Measurements from ENCODE around the gene C19orf73. TPM values are rescaled to one million over a fixed set of nuclear protein-coding genes. Genes with fewer than 3 reads are reported as not detected.

Gene C19orf73
- total RNA-seq, 1 donor: 3.5 TPM

DNA sequence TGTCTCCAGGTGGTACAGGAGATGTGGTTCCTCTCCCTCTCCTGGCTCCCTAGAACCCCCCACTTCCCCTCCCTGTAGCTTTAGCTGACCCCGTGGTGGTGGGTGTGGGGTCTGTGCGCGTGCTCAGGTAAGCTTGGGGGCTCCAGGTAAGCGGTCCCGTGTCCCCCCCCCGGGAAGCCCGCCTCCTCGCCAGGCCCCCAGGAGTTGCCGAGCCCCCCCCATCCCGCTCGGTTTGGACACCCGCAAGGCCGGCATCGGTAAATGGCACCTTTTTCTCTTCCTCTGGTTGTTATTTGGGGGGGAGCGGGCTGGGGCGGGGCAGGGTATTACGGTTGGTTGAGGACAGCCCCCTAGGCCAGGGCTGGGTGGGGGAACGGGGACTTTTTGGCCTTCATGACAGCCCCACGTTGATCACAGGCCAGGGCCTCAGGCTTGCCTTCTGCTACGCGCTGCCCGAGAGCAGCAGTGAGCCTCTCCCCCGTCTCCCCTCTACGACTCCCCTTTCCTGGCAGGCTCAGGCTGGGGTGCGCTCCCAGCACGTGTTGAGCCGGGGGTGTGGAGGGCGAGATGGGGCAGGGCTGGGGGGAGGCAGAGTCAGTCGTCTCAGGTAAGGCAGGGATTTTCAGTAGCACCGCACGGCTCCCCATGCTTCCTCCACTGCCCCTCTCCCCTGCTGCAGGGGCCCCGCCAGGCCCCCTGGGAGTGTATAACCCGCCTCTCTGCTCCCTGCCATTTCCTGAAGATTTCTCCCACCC lies 15.4 kb downstream of the C19orf73 start:
- Histone ChIP-seq H3K4me3 (ENCODE audit: low read length) (no peak overlapping the region), H3K27me3 (ENCODE audit: insufficient read depth, low read length) (no peaks in the 10 kb centered on the region), H3K4me1 (ENCODE audit: insufficient read depth, low read length) (no peaks in the 10 kb centered on the region), H3K9me3 (ENCODE audit: low read depth, low read length) (no peaks in the 10 kb centered on the region)

DNA sequence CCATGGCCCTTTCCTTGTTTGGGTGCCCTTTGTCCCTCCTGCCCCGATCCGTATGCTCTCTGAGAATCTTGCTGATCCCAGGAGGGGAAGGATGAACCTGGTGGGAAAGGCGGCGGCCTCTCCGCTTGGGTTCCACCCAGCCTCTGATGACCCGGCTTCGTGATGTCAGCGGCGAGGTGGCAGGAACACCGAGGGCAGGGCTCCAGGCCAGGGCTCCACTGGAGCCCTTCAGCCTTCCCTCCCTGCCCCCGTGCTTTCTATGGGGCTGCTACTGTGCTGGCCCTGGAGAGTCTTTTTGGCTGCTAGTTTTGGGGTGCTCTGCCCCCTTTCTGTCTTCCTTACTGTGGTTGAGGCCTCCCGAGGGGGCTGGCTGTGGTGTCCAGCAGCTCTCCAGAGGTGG lies 16.6 kb downstream of the C19orf73 start:
- H3K9me3 ChIP-seq (ENCODE audit: low read depth, low read length): no peaks in the 10 kb centered on the region
- no peaks in the 10 kb centered on the region for H3K27me3 ChIP-seq (ENCODE audit: insufficient read depth, low read length)
- no peak overlapping the region for H3K4me3 ChIP-seq (ENCODE audit: low read length)
- no peaks in the 10 kb centered on the region for H3K4me1 ChIP-seq (ENCODE audit: insufficient read depth, low read length)

DNA sequence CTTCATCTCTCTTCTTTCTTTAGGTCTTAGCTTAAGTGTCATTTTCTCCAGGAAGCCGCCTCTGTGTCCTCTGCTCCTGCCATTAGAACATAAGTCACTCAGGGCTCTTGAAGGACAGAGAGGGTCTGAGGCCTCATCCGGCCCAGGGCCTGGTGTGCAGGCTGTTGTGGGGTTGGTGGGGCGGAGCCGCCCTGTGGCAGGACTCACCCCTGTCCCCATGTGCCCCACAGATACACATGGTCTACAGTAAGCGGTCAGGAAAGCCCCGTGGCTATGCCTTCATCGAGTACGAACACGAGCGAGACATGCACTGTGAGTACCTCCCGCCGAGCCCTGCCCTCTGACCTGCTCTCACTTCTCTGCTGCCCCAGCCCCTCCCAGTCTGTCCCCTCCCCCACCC lies 17.8 kb downstream of the C19orf73 start:
- Histone ChIP-seq H3K4me1 (ENCODE audit: insufficient read depth, low read length) (no peaks in the 10 kb centered on the region), H3K27me3 (ENCODE audit: insufficient read depth, low read length) (no peaks in the 10 kb centered on the region), H3K9me3 (ENCODE audit: low read depth, low read length) (no peaks in the 10 kb centered on the region), H3K4me3 (ENCODE audit: low read length) (no peak overlapping the region)

DNA sequence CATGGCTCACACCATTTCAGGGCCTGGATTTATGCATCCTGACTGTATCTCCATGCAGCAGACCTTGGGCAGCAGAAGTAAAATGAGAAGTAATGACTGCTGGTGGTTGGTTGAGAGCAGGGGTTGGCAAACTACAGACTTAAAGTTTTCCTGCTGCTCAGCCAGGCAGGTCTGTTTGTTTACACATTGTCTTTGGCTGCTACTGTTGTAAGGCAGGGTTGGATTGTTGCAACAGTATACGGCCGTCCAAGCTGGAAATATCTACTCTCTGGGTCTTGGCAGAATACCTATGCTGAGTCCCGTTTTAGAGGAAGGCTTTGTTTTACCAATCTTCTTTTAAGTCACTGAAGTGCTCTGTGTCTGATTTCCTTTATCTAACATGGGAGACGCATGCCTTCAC lies 20.1 kb downstream of the C19orf73 start:
- no peaks in the 10 kb centered on the region for H3K4me1 ChIP-seq (ENCODE audit: insufficient read depth, low read length)
- no peak overlapping the region for H3K4me3 ChIP-seq (ENCODE audit: low read length)
- no peaks in the 10 kb centered on the region for H3K9me3 ChIP-seq (ENCODE audit: low read depth, low read length)
- no peaks in the 10 kb centered on the region for H3K27me3 ChIP-seq (ENCODE audit: insufficient read depth, low read length)

DNA sequence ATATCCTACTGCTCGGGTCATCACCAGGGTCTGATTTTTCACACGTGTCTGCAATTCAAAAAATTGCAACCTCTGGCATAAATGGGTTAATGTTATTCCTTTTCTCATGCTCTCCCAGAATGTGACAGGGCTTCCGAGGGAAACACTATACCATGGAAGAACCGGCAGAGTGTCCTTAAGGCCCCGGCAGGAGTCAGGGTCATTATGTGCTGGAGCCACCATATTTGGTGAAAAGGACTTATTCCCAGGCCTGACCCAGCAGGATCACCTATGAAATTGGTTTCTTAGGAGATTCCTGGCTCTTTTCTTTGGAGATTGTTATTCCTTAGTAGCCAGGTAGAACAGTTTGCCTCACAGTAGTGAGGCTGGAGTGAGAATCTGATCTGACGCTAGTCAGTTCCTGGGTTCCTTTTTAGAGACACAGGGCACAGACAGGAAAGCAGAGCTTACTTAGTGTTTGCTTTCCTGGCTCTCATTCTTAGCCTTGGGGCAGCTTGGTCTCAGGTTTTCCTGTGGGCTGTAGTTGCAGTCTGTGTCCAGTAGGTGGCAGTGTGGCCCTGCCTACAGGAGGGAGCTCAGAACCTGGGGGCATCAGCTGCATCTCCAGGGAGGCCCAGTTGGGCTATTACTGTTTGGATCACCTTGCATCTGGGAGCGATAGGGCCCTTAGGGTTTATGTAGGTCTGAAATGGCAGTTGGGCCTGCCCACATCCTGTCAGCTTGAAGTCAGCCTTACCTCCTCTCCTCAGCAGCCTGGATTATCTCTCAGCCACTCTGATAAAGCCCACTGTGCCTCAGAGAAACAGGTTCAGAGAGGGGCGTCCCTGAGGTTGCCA lies 21.3 kb downstream of the C19orf73 start:
- Histone ChIP-seq H3K27me3 (ENCODE audit: insufficient read depth, low read length) (no peaks in the 10 kb centered on the region), H3K9me3 (ENCODE audit: low read depth, low read length) (no peaks in the 10 kb centered on the region), H3K4me1 (ENCODE audit: insufficient read depth, low read length) (no peaks in the 10 kb centered on the region), H3K4me3 (ENCODE audit: low read length) (no peak overlapping the region)

DNA sequence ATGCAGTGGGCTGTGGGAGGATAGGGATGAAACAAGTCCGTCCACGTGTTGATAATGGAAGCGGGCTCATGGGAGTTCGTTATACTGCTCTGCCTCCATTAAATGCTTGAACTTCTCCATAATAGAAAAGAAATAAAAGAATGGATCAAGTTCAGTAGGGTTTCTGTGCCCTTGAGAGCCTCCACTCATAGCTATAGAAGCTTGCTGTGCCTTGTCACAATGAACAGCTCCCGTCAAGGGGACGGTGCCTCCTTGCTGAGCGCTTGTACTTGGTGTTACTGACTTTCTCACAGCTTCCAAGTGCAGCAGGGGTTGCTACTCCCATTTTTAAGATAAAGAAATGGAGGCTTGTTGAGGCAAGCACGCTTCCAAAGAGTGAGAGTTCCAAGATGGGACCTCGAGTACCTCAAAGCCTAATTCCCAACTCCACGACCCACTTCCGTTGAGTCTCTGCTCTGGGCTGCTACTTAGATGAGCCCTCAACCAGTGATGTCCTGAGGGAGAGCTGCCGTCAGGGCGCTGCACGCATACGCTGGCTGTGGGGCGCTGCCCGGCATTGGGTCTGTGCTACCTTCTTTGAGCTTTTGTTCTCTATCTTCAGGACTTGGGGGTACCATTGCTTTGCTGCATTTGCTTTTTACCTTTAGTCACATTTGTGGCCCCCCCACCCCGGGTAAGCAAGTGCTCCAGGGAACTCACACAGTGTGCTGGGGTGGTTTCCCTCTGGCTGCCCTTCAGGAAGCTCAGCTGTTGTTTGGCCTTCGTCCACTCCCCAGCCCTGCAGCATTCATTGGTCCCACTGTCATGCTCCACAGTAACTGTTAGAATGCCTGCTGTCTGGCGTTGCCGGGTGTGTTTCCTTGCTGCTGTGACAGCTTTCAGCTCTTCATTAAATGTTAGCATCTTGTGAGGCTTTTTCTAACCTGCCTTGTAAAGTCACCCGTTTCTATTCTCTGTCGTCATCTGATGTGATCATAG lies 24.1 kb downstream of the C19orf73 start:
- Histone ChIP-seq H3K4me3 (ENCODE audit: low read length) (no peak overlapping the region), H3K4me1 (ENCODE audit: insufficient read depth, low read length) (no peaks in the 10 kb centered on the region), H3K9me3 (ENCODE audit: low read depth, low read length) (no peaks in the 10 kb centered on the region), H3K27me3 (ENCODE audit: insufficient read depth, low read length) (no peaks in the 10 kb centered on the region)

DNA sequence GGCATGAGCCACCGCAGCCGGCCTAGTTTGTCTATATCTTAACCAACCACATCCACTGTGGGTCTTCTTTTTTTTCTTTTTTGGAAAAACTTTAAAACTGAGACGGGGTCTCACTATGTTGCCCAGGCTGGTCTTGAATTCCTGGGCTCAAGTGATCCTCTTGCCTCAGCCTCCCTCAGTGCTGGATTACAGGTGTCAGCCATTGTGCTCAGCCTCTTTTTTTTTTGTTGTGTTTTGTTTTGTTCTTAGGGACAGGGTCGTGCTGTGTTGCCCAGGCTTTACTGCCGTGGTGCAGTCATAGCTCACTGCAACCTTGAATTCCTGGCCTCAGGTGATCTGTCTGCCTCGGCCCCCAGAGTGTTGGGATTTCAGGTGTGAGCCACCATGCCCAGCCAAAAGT lies 26.3 kb downstream of the C19orf73 start:
- peaks cover 6% of the 10 kb centered on the region for H3K4me1 ChIP-seq (ENCODE audit: insufficient read depth, low read length)
- H3K27me3 ChIP-seq (ENCODE audit: insufficient read depth, low read length): no peaks in the 10 kb centered on the region
- H3K9me3 ChIP-seq (ENCODE audit: low read depth, low read length): no peaks in the 10 kb centered on the region
- no peak overlapping the region for H3K4me3 ChIP-seq (ENCODE audit: low read length)

DNA sequence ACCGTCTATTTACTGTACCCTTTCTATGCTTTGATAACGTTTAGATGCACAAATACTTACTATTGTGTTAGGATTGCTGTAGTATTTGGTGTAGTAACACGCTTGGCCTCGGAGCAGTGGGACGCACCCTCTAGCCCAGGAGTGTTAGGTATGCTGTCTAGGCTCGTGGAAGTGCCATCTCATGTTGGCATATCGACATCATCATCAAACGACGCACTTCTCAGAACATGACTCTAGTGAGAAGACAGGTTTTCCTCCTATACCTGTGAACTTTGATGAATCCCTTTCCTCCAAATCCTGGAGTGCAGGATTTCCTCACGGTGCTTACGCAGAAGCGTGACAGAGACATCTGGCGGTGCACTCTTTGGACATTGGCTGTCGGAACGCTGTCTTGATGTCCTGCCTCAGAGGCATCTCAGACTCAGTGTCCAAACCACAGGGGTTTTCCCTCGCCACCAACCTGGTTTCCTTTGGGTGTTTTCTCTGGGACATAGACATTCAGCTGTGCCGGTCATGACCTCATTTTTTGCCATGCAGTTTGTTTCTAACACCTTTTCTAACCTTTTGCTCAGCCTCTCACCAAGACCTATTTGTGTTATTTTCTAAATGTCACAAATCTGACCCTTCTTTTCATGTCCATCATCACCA lies 27.4 kb downstream of the C19orf73 start:
- Histone ChIP-seq H3K9me3 (ENCODE audit: low read depth, low read length) (no peaks in the 10 kb centered on the region), H3K4me1 (ENCODE audit: insufficient read depth, low read length) (peaks cover 18% of the 10 kb centered on the region), H3K4me3 (ENCODE audit: low read length) (no peak overlapping the region), H3K27me3 (ENCODE audit: insufficient read depth, low read length) (no peaks in the 10 kb centered on the region)

DNA sequence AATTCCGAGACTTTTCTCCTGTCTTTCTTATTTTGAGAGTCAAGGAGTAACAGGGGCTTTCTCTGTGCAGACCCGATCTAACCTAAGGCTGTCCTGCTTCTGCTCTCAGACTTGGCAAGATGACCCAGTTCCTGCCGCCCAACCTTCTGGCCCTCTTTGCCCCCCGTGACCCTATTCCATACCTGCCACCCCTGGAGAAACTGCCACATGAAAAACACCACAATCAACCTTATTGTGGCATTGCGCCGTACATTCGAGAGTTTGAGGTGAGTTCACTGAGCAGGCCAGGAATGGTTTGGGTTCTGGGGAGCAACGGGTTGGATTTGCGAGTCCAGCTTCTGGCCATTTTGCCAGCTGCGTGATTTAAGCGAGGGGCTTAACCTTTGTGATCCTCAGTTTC lies 32.6 kb downstream of the C19orf73 start:
- H3K9me3 ChIP-seq (ENCODE audit: low read depth, low read length): no peaks in the 10 kb centered on the region
- peak overlapping the region; percentile 96 for H3K4me3 ChIP-seq (ENCODE audit: low read length)
- no peaks in the 10 kb centered on the region for H3K27me3 ChIP-seq (ENCODE audit: insufficient read depth, low read length)
- H3K4me1 ChIP-seq (ENCODE audit: insufficient read depth, low read length): peaks cover 32% of the 10 kb centered on the region

DNA sequence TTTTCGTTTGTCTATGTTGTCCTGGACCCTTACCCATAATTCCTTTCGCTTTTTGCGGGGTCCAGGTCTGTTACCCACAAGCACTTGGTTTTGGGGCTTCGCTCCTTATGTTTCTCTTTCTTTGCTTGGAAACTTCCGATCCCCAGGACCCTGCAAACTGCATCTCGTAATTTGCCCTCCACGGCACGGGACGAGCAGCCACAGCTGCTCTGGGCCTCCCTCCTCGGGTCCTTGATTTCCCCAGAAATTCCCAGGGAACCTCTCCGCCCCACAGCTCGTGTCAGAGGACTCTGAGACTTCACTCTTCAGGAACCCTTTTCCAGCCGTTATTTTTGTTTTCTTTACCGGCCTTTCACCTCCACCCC lies 33.1 kb downstream of the C19orf73 start:
- no peaks in the 10 kb centered on the region for H3K9me3 ChIP-seq (ENCODE audit: low read depth, low read length)
- H3K4me3 ChIP-seq (ENCODE audit: low read length): peak overlapping the region; percentile 96

DNA sequence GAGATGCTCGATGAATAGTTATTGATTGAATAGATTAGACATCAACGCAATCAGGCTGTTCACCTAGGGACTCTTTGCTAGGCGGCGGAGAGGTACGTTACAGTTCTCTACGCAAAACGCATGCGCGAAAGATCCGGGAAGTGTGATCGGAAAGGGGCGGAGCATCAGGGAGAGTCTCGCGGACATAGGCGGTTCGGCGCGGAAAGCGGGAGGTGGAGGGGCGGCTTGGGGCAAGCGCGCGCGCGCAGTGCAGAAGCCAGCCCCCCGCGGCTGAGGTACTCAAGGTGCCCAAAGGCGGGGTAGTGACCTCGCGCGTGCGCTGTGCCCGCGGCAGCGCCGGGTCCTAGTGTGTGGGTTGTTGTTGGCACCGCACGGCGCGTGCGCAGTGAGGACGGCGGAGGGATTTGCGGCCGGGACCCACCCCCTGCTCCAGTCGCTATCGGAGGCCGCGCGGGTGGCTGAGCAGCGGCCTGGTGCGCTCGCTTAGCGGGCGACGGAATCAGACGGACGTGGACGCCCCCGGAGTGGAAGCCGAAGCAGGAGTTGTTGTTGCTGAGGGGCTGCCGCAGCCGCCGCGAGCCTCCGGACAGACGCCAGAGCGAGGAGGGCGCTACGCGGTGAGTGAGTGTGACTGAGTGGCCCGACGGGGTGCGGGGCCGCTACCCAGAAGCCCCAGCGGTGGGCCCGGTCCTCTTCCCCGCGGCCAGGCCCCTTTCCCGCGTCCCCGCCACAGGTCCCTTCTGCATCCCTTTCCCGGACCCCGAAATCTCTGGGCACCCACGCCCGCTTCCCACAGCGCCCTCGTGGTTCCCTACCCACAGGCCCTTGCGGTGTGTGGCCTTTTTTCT lies 33.7 kb downstream of the C19orf73 start, which contains the start of gene SNRNP70:
Gene SNRNP70 (plus strand): TSS at position 432 of the 848 bp plus-strand sequence. CDS start 964 bp downstream, outside the sequence.
- Histone ChIP-seq H3K27me3 (ENCODE audit: insufficient read depth, low read length) (no peaks in the 10 kb centered on the region), H3K4me1 (ENCODE audit: insufficient read depth, low read length) (peaks cover 32% of the 10 kb centered on the region), H3K4me3 (ENCODE audit: low read length) (peak within 1 kb of the TSS; percentile 96), H3K9me3 (ENCODE audit: low read depth, low read length) (no peaks in the 10 kb centered on the region)

More for the DNA sequence above, 33.1 kb downstream of the C19orf73 start:
- Histone ChIP-seq H3K4me1 (ENCODE audit: insufficient read depth, low read length) (peaks cover 32% of the 10 kb centered on the region), H3K27me3 (ENCODE audit: insufficient read depth, low read length) (no peaks in the 10 kb centered on the region)

DNA sequence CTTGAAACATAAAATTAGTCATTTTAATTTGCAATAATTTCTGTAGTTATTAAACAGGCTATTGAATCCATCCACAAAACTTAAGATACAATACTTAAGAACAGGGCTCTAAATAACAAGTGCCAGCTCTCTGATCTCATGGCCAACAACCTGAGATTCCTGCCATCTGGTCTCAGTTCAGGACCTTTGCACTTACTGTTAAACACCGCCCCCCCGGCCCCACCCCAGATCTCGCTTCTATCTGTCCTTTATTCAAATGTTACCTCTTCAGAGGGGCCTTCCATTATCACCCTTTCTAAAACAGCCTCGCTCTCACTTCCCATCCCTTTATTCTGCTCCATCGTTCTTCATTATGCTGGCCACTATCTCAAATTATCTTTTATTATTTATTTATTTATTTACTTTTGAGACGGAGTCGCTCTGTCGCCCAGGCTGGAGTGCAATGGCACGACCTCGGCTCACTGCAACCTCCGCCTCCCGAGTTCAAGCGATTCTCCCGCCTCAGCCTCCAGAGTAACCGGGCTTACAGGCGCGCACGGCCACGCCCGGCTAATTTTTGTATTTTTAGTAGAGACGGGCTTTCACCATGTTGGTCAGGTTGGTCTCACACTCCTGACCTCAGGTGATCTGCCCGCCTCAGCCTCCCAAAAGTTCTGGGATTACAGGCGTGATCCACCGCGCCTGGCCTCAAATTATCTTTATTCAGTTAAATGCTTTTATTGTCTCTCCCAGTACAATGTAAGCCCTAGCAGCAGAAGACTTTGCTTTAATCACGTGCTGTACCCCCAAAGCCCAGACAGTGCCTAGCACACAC lies 34.5 kb downstream of the C19orf73 start:
- peak overlapping the region; percentile 96 for H3K4me3 ChIP-seq (ENCODE audit: low read length)
- H3K4me1 ChIP-seq (ENCODE audit: insufficient read depth, low read length): peaks cover 32% of the 10 kb centered on the region
- H3K27me3 ChIP-seq (ENCODE audit: insufficient read depth, low read length): no peaks in the 10 kb centered on the region
- no peaks in the 10 kb centered on the region for H3K9me3 ChIP-seq (ENCODE audit: low read depth, low read length)

DNA sequence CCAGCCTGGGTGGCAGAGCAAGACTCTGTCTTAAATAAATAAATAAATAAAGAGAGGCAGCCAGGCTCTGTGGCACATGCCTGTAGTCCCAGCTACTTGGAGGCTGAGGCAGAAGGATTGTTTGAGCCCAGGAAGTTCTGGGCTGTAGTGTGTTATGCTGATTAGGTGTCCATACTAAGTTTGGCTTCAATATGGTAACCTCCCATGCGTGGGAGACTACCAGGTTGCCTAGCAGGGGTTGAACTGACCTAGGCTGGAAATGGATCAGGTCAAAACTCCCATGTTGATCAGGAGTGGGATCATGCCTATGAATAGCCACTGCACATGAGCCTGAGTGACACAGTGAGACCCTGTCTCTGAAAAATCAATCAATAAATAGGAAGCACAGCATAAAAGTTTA lies 37.7 kb downstream of the C19orf73 start:
- H3K4me3 ChIP-seq (ENCODE audit: low read length): no peak overlapping the region
- H3K4me1 ChIP-seq (ENCODE audit: insufficient read depth, low read length): peaks cover 12% of the 10 kb centered on the region
- H3K9me3 ChIP-seq (ENCODE audit: low read depth, low read length): no peaks in the 10 kb centered on the region
- H3K27me3 ChIP-seq (ENCODE audit: insufficient read depth, low read length): no peaks in the 10 kb centered on the region
